DND-41 (cell line): Measurements from ENCODE around the gene COL23A1.

Source experiments
- ATAC-seq: fragments of 200-7000 bp; cut with Tn5 transposase; 3 replicates; pipeline ENCODE4 v1.9.1; 2021; ENCODE audit warnings: low read depth; ENCODE audit not compliant: insufficient read depth
- DNase-seq: peaks from one replicate; pipeline ENCODE4 v3.0.0-alpha.2; 2020
- H2AFZ ChIP-seq: 2 replicates; pipeline ENCODE4 v1.6.0; 2012; ENCODE audit warnings: low read depth, low read length
- H3K27ac ChIP-seq: 2 replicates; pipeline ENCODE4 v1.5.1; 2012; ENCODE audit warnings: low read length, inconsistent platforms
- H3K27me3 ChIP-seq: fragments of 200-600 bp; sonication (generic); 2 replicates; pipeline ENCODE4 v1.6.0; 2012; ENCODE audit warnings: low read length, mild to moderate bottlenecking, inconsistent platforms; ENCODE audit not compliant: insufficient read depth, poor library complexity
- H3K36me3 ChIP-seq: 2 replicates; pipeline ENCODE4 v1.5.1; 2012; ENCODE audit warnings: low read length, inconsistent platforms; ENCODE audit not compliant: insufficient read depth
- H3K4me1 ChIP-seq: 2 replicates; pipeline ENCODE4 v1.5.1; 2012; ENCODE audit warnings: mild to moderate bottlenecking, low read length; ENCODE audit not compliant: insufficient read depth
- H3K4me2 ChIP-seq: 2 replicates; pipeline ENCODE4 v1.6.0; 2012; ENCODE audit warnings: mild to moderate bottlenecking, moderate library complexity, low read length, inconsistent platforms; ENCODE audit not compliant: insufficient read depth
- H3K4me3 ChIP-seq, 2 experiments: fragments of 200-600 bp in 1 of 2; shearing (Covaris generic) in 1 of 2; 2 replicates each; pipeline ENCODE4 v1.5.1; 2012 to 2016; ENCODE audit warnings: inconsistent platforms in 2 of 2, low read length in 2 of 2, mild to moderate bottlenecking in 2 of 2, low read depth in 1 of 2, moderate library complexity in 1 of 2
- H3K79me2 ChIP-seq: 2 replicates; pipeline ENCODE4 v1.6.0; 2012; ENCODE audit warnings: low read length, inconsistent platforms; ENCODE audit not compliant: insufficient read depth
- H3K9ac ChIP-seq: 2 replicates; pipeline ENCODE4 v1.6.0; 2012; ENCODE audit warnings: low read depth, mild to moderate bottlenecking, inconsistent platforms, low read length, moderate library complexity
- H3K9me3 ChIP-seq: 2 replicates; pipeline ENCODE4 v1.5.1; 2012; ENCODE audit warnings: low read length, moderate library complexity, mild to moderate bottlenecking, inconsistent platforms; ENCODE audit not compliant: insufficient read depth, severe bottlenecking
- H4K20me1 ChIP-seq: 2 replicates; pipeline ENCODE4 v1.6.0; 2012; ENCODE audit warnings: low read length; ENCODE audit not compliant: insufficient read depth
- CTCF ChIP-seq: IDR thresholded peaks from 2 replicates; pipeline ENCODE4 v1.5.1; 2012; ENCODE audit warnings: borderline replicate concordance, low read length, moderate library complexity, mild to moderate bottlenecking; ENCODE audit not compliant: poor library complexity, severe bottlenecking; ENCODE audit errors: extremely low read depth
- EZH2 ChIP-seq: IDR thresholded peaks from 3 replicates; pipeline ENCODE4 v1.6.1; 2012; ENCODE audit warnings: borderline replicate concordance, low read depth, mild to moderate bottlenecking, moderate library complexity, low read length, inconsistent platforms; ENCODE audit not compliant: severe bottlenecking

COL23A1 gene

GRCh38 chr5:178426326-178427130, 163.7 kb downstream of the COL23A1 start:
- H3K4me1 ChIP-seq, result no peaks in the 10 kb centered on the region
- no peaks in the 10 kb centered on the region for H3K79me2 ChIP-seq
- H3K36me3 ChIP-seq, result no peaks in the 10 kb centered on the region
- ATAC-seq, result no peak
- no peaks in the 10 kb centered on the region for H4K20me1 ChIP-seq
- no peak for DNase-seq
- H3K4me2 ChIP-seq, result no peak overlapping the region
- no peaks in the 10 kb centered on the region for H3K27me3 ChIP-seq
- H2AFZ ChIP-seq, result no peak overlapping the region
- H3K4me3 ChIP-seq, result no peak overlapping the region
- TF ChIP-seq EZH2 (no peak), CTCF (no peak)
- H3K9ac ChIP-seq, result no peak overlapping the region
- H3K27ac ChIP-seq, result no peak overlapping the region
- no peaks in the 10 kb centered on the region for H3K9me3 ChIP-seq

DNA sequence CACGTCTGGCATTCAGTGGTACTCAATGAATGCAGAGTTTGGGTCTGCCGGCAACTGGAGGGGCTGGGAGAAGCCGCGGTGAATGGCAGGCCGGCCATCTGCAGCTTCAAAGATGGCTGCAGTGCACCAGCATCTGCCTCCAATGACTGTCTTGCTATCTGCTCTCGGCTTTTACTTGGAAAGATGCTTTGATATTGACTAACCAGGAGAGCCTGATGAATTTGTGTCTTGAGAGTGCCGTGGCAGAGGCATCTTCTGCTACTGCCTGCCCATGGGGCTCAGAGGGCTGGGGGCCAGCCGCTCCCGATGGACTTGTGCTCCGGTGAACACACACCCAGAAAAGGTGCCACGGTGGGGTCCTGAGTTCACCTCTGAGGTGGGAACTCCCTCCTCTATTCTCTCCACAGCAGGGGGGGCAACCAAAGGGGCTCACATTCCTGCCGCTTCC, 164.5 kb downstream of the COL23A1 start:
- Histone ChIP-seq H3K9me3 (no peaks in the 10 kb centered on the region), H3K79me2 (no peaks in the 10 kb centered on the region), H2AFZ (no peak overlapping the region), H3K4me3 (no peak overlapping the region), H3K27me3 (no peaks in the 10 kb centered on the region), H3K4me2 (no peak overlapping the region), H3K4me1 (no peaks in the 10 kb centered on the region), H4K20me1 (no peaks in the 10 kb centered on the region), H3K9ac (no peak overlapping the region), H3K27ac (no peak overlapping the region), H3K36me3 (no peaks in the 10 kb centered on the region)
- TF ChIP-seq EZH2 (no peak), CTCF (no peak)
- no peak for DNase-seq
- ATAC-seq, result no peak

- no peaks in the 10 kb centered on the region for H3K36me3 ChIP-seq
- no peak overlapping the region for H3K9ac ChIP-seq
- no peaks in the 10 kb centered on the region for H3K9me3 ChIP-seq
- no peak overlapping the region for H3K27ac ChIP-seq
- H4K20me1 ChIP-seq, result no peaks in the 10 kb centered on the region
- H3K79me2 ChIP-seq, result no peaks in the 10 kb centered on the region
- H3K4me3 ChIP-seq, result no peak overlapping the region
- H3K27me3 ChIP-seq, result no peaks in the 10 kb centered on the region
- no peak overlapping the region for H2AFZ ChIP-seq
- no peaks in the 10 kb centered on the region for H3K4me1 ChIP-seq
- TF ChIP-seq CTCF (no peak), EZH2 (no peak)
- DNase-seq (peak; percentile 0), ATAC-seq (no peak)
- H3K4me2 ChIP-seq, result no peak overlapping the region
Measured at GRCh38 chr5:178424810-178425177, 165.4 kb downstream of the COL23A1 start.
